MM.1S (cell line): ENCODE measurements around the gene B4GALT3.
A peak's percentile ranks its signal among the peaks of the same experiment; 100 is the strongest.

Source experiments
- DNase-seq: peaks from one replicate; pipeline ENCODE4 v3.0.0-alpha.2; 2015
- H2AFZ ChIP-seq: fragments of 300-600 bp; sonication (generic); 2 replicates; pipeline ENCODE4 v1.6.0; 2016; ENCODE audit warnings: antibody characterized with exemption, low read length
- H3F3A ChIP-seq: fragments of 300-600 bp; sonication (generic); 2 replicates; pipeline ENCODE4 v1.6.1; 2016; ENCODE audit warnings: mild to moderate bottlenecking, antibody characterized with exemption, low read length, moderate library complexity, mixed read lengths; ENCODE audit not compliant: insufficient read depth
- H3K27ac ChIP-seq: fragments of 300-600 bp; sonication (generic); 2 replicates; pipeline ENCODE4 v1.5.1; 2016; ENCODE audit warnings: mild to moderate bottlenecking, low read length
- H3K27me3 ChIP-seq: fragments of 300-600 bp; sonication (generic); replicated peaks from 2 replicates; pipeline ENCODE4 v1.6.0; 2016; ENCODE audit warnings: low read length; ENCODE audit not compliant: insufficient read depth
- H3K36me3 ChIP-seq: fragments of 300-600 bp; sonication (generic); replicated peaks from 2 replicates; pipeline ENCODE4 v1.6.1; 2016; ENCODE audit warnings: mild to moderate bottlenecking, low read length, mixed read lengths; ENCODE audit not compliant: insufficient read depth
- H3K4me1 ChIP-seq: fragments of 300-600 bp; sonication (generic); 2 replicates; pipeline ENCODE4 v1.6.1; 2016; ENCODE audit warnings: low read length, mixed read lengths
- H3K4me2 ChIP-seq: fragments of 300-600 bp; sonication (generic); 2 replicates; pipeline ENCODE4 v1.6.0; 2016; ENCODE audit warnings: low read depth, low read length
- H3K4me3 ChIP-seq: fragments of 300-600 bp; sonication (generic); 2 replicates; pipeline ENCODE4 v1.5.1; 2016; ENCODE audit warnings: low read length, mixed read lengths
- H3K79me2 ChIP-seq: fragments of 300-600 bp; sonication (generic); 2 replicates; pipeline ENCODE4 v1.6.1; 2016; ENCODE audit warnings: mixed run types, low read length, mixed read lengths
- H3K9ac ChIP-seq: fragments of 300-600 bp; sonication (generic); 2 replicates; pipeline ENCODE4 v1.6.1; 2016; ENCODE audit warnings: low read length, mixed read lengths
- H3K9me2 ChIP-seq: fragments of 300-600 bp; sonication (generic); replicated peaks from 2 replicates; pipeline ENCODE4 v1.6.1; 2016; ENCODE audit warnings: mild to moderate bottlenecking, low read length, mixed read lengths; ENCODE audit not compliant: insufficient read depth
- H3K9me3 ChIP-seq: fragments of 300-600 bp; sonication (generic); replicated peaks from 2 replicates; pipeline ENCODE4 v1.6.1; 2016; ENCODE audit warnings: mild to moderate bottlenecking, low read length, mixed read lengths; ENCODE audit not compliant: insufficient read depth
- H4K20me1 ChIP-seq: fragments of 300-600 bp; sonication (generic); 2 replicates; pipeline ENCODE4 v1.6.1; 2016; ENCODE audit warnings: mild to moderate bottlenecking, low read length, moderate library complexity, mixed read lengths; ENCODE audit not compliant: insufficient read depth
- EZH2 ChIP-seq: fragments of 300-600 bp; sonication (generic); optimal IDR thresholded peaks from 2 replicates; pipeline ENCODE3; 2017; ENCODE audit warnings: low read depth, mild to moderate bottlenecking, antibody characterized with exemption, low read length, mixed read lengths
- EZH2phosphoT487 ChIP-seq: fragments of 300-600 bp; sonication (generic); IDR thresholded peaks from 2 replicates; pipeline ENCODE4 v1.6.1; 2018; ENCODE audit warnings: antibody characterized with exemption, low read length
- TF ChIP-seq, protein P1 (sequence below): fragments of 300-600 bp; sonication (generic); IDR thresholded peaks from 2 replicates; pipeline ENCODE4 v1.5.1; 2016; ENCODE audit warnings: antibody characterized with exemption, low read length, mixed read lengths

Gene B4GALT3

DNA sequence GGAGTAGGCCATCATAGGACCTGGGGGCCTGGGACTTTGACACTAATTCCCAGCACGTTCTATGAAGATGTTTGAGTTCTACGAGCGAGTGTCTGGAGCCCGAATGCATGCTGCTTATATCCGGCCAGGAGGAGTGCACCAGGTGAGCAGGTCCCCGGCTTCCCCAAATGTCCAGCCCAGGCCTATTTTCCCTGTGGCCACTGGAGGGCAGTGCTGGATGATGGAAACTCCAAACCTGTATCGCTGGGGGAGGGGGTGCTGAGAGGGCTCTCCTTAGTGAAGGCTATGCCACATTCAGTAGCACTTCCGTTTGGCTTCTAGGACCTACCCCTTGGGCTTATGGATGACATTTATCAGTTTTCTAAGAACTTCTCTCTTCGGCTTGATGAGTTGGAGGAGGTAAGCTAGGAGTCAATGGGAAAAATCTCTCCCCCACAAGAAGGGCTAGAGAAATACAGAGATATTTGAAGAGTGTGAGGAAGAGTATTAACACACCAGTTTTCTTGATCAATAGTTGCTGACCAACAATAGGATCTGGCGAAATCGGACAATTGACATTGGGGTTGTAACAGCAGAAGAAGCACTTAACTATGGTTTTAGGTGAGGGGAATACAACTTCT is 32.6 kb upstream of the B4GALT3 start:
- Histone ChIP-seq H3K9me3 (no peaks in the 10 kb centered on the region), H2AFZ (no peak overlapping the region), H3K4me3 (no peak overlapping the region), H3K36me3 (peaks cover 34% of the 10 kb centered on the region; the same call in 1 of the 2 replicates), H3K9me2 (no peaks in the 10 kb centered on the region), H3F3A (0 out of 2 replicates have a peak, but pooled peaks cover 3% of the 10 kb centered on the region), H4K20me1 (no peaks in the 10 kb centered on the region), H3K27ac (no peak overlapping the region; the same call in 1 of the 2 replicates), H3K4me1 (peaks cover 12% of the 10 kb centered on the region), H3K4me2 (peak overlapping the region; percentile 9; the same call in 1 of the 2 replicates), H3K79me2 (peaks cover 31% of the 10 kb centered on the region), H3K9ac (no peak overlapping the region), H3K27me3 (no peaks in the 10 kb centered on the region)
- peak; percentile 90 for DNase-seq
- TF ChIP-seq EZH2, result no peak
- TF ChIP-seq EZH2phosphoT487, result no peak
- TF ChIP-seq, protein P1, sequence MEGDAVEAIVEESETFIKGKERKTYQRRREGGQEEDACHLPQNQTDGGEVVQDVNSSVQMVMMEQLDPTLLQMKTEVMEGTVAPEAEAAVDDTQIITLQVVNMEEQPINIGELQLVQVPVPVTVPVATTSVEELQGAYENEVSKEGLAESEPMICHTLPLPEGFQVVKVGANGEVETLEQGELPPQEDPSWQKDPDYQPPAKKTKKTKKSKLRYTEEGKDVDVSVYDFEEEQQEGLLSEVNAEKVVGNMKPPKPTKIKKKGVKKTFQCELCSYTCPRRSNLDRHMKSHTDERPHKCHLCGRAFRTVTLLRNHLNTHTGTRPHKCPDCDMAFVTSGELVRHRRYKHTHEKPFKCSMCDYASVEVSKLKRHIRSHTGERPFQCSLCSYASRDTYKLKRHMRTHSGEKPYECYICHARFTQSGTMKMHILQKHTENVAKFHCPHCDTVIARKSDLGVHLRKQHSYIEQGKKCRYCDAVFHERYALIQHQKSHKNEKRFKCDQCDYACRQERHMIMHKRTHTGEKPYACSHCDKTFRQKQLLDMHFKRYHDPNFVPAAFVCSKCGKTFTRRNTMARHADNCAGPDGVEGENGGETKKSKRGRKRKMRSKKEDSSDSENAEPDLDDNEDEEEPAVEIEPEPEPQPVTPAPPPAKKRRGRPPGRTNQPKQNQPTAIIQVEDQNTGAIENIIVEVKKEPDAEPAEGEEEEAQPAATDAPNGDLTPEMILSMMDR, result peak; percentile 99

DNA sequence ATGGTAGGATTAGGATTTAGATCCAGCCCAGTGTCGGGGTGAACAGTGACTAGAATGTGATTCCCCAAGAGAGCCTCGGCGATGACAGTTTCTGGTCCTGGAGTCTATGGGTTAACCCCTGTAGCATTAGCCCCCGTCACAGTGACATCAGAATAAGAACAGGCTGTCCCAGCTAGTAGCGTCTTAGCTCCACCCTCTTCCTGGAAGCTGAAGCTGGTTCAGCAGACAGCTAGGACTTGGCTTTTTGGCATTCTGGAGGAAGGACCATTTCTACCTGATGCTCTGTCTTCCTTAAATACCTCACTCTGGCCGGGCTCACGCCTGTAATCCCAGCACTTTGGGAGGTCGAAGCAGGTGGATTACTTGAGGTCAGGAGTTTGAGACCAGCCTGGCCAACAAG is 29.9 kb upstream of the B4GALT3 start:
- TF ChIP-seq EZH2, result no peak
- TF ChIP-seq, protein P1, result no peak
- no peak for TF ChIP-seq EZH2phosphoT487
- H4K20me1 ChIP-seq, result no peaks in the 10 kb centered on the region
- H3K27me3 ChIP-seq, result no peaks in the 10 kb centered on the region
- peaks cover 58% of the 10 kb centered on the region for H3K79me2 ChIP-seq
- peaks cover 23% of the 10 kb centered on the region; the same call in 1 of the 2 replicates for H3K36me3 ChIP-seq
- no peak overlapping the region for H3K4me2 ChIP-seq
- no peaks in the 10 kb centered on the region for H3K9me3 ChIP-seq
- no peak overlapping the region for H3K9ac ChIP-seq
- peaks cover 21% of the 10 kb centered on the region for H3K4me1 ChIP-seq
- H3K9me2 ChIP-seq, result no peaks in the 10 kb centered on the region
- H3K4me3 ChIP-seq, result no peak overlapping the region
- no peak for DNase-seq
- H3K27ac ChIP-seq, result no peak overlapping the region
- peaks cover 3% of the 10 kb centered on the region; the same call in 1 of the 2 replicates for H3F3A ChIP-seq
- no peak overlapping the region for H2AFZ ChIP-seq

DNA sequence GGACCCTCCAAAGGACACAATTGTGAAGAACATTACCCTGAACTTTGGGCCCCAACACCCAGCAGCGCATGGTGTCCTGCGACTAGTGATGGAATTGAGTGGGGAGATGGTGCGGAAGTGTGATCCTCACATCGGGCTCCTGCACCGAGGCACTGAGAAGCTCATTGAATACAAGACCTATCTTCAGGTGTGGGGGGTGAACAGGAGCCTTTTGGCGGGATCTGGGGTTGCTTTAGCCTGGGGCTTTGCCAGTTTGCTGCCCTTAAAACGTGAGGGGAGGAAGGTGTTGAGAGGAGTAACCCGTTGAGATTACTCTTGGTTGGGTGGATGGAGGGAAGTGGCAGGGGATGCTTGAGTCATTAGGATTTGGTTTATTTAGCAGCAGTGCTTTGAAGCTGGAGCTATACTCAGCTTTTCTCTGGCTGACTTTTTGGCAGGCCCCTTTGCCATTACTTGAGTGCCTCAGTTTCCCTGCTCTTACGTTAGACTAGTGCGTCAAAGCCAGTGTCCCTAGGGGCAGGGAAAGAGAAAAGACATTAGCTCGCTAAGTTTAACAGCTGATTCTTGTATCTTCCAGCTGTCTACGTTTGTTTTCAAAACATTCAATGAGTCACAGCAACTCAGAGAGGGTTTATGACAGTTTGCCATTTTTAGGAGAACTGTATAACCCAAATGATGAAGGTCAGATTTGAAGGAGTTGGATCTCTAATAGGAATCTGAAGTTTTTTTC is 29.3 kb upstream of the B4GALT3 start:
- Histone ChIP-seq H3K9me2 (no peaks in the 10 kb centered on the region), H3F3A (peaks cover 3% of the 10 kb centered on the region; the same call in 1 of the 2 replicates), H3K9ac (no peak overlapping the region), H3K79me2 (peaks cover 61% of the 10 kb centered on the region), H3K27me3 (no peaks in the 10 kb centered on the region), H3K4me3 (no peak overlapping the region), H2AFZ (no peak overlapping the region), H3K4me2 (no peak overlapping the region), H3K27ac (no peak overlapping the region), H3K36me3 (peaks cover 22% of the 10 kb centered on the region; the same call in 1 of the 2 replicates), H3K9me3 (no peaks in the 10 kb centered on the region), H3K4me1 (peaks cover 23% of the 10 kb centered on the region), H4K20me1 (no peaks in the 10 kb centered on the region)
- no peak for DNase-seq
- TF ChIP-seq EZH2phosphoT487 (no peak), EZH2 (no peak)
- TF ChIP-seq, protein P1, result no peak
